Measurements from ENCODE around the gene SCN9A. TPM values are rescaled to one million over a fixed set of nuclear protein-coding genes. Genes with fewer than 3 reads are reported as not detected.

The SCN9A gene
- total RNA-seq, 4 donors from 2014 or later = 2.3 to 6.7 (median 5.1) TPM

GRCh38 chr2:166372046-166372445 lies 3.7 kb downstream of the SCN9A start:
- DNase-seq = no peak
- intact Hi-C loops (cut with DNase I) = no loop called here
- Histone ChIP-seq H3K27ac (no peak overlapping the region), H3K4me3 (replicated peaks in 1 of 3) (no peak overlapping the region), H3K9me3 (no peaks in the 10 kb centered on the region), H3K27me3 (no peaks in the 10 kb centered on the region), H3K36me3 (no peaks in the 10 kb centered on the region), H3K4me1 (peaks cover 0 to 10% of the 10 kb centered on the region in 2 donors)
- WGBS, 2 donors = 77 to 78% methylated on average over 2 of the region's 2 CpGs
- no peak for TF ChIP-seq POLR2A (IDR thresholded peaks at IDR 0.05)
- TF ChIP-seq CTCF (IDR thresholded peaks at IDR 0.05) = no peak

- Histone ChIP-seq H3K4me1 (no peaks in the 10 kb centered on the region), H3K4me3 (replicated peaks in 1 of 3) (no peak overlapping the region), H3K27ac (no peak overlapping the region), H3K9me3 (no peaks in the 10 kb centered on the region), H3K27me3 (no peaks in the 10 kb centered on the region), H3K36me3 (no peaks in the 10 kb centered on the region)
- WGBS, 2 donors = 84 to 89% methylated on average over 6 of the region's 6 CpGs
- DNase-seq = no peak
- no peak for TF ChIP-seq CTCF (IDR thresholded peaks at IDR 0.05)
- TF ChIP-seq POLR2A (IDR thresholded peaks at IDR 0.05) = no peak
- intact Hi-C loops (cut with DNase I) = no loop called here
These were observed 9.8 kb downstream of the SCN9A start for GRCh38 chr2:166365803-166366420.

- no peak for TF ChIP-seq POLR2A (IDR thresholded peaks at IDR 0.05)
- TF ChIP-seq CTCF (IDR thresholded peaks at IDR 0.05) = no peak
- DNase-seq = no peak
- WGBS, 2 donors = 91 to 94% methylated on average over 3 of the region's 3 CpGs
- Histone ChIP-seq H3K9me3 (no peaks in the 10 kb centered on the region), H3K27ac (no peak overlapping the region), H3K4me3 (replicated peaks in 1 of 3) (no peak overlapping the region), H3K4me1 (no peaks in the 10 kb centered on the region), H3K36me3 (no peaks in the 10 kb centered on the region), H3K27me3 (no peaks in the 10 kb centered on the region)
- intact Hi-C loops (cut with DNase I) = no loop called here
These were observed 10.5 kb downstream of the SCN9A start for GRCh38 chr2:166365239-166365638.

GRCh38 chr2:166364476-166365161 lies 11.1 kb downstream of the SCN9A start:
- H3K9me3 ChIP-seq = no peaks in the 10 kb centered on the region
- intact Hi-C loops (cut with DNase I) = no loop called here
- no peak overlapping the region for H3K4me3 ChIP-seq (replicated peaks in 1 of 3)
- no peaks in the 10 kb centered on the region for H3K27me3 ChIP-seq
- no peak overlapping the region for H3K27ac ChIP-seq
- H3K4me1 ChIP-seq = no peaks in the 10 kb centered on the region
- WGBS, 2 donors = 89 to 92% methylated on average over 9 of the region's 9 CpGs
- no peak for DNase-seq
- H3K36me3 ChIP-seq = no peaks in the 10 kb centered on the region
- no peak for TF ChIP-seq POLR2A (IDR thresholded peaks at IDR 0.05)
- TF ChIP-seq CTCF (IDR thresholded peaks at IDR 0.05) = no peak
